ENCODE results near the gene NFATC2. TPM values are rescaled to one million over a fixed set of nuclear protein-coding genes. Genes with fewer than 3 reads are reported as not detected.

Gene NFATC2
- total RNA-seq, 1 experiment from 2014 or later: 0.61 TPM

DNA sequence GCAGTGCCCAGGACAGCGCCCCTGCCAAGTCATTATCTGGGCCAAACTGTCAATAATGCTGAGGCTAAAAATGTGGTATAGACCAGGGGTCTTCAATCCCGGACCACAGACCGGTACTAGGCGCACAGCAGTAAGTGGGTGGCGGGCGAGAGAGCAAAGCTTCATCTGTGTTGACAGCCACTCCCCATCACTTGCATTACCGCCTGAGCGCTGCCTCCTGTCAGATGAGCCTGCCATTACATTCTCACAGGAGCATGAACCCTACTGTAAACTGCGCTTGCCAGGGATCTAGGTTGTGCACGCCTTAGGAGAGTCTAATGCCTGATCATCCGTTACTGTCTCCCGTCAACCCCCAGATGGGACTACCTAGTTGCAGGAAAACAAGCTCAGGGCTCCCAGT is 91.0 kb downstream of the NFATC2 start:
- Histone ChIP-seq H2BK20ac (ENCODE audit: low read depth, low read length, poor library complexity, severe bottlenecking) (no peak overlapping the region), H3K9me3 (ENCODE audit: control insufficient read depth, low read depth, low read length) (no peaks in the 10 kb centered on the region), H3K14ac (ENCODE audit: insufficient read depth, low read length) (no peak overlapping the region), H3K23ac (ENCODE audit: insufficient read length, low read depth, low read length) (no peak overlapping the region), H4K20me1 (ENCODE audit: control insufficient read depth, insufficient read depth, insufficient read length) (no peaks in the 10 kb centered on the region), H3K27ac (ENCODE audit: insufficient read length, low read depth, low read length) (no peak overlapping the region), H2BK12ac (ENCODE audit: insufficient read length, low read depth, low read length) (no peak overlapping the region), H3K79me2 (ENCODE audit: insufficient read depth, low read length) (no peaks in the 10 kb centered on the region), H3T11ph (ENCODE audit: low read length) (no peak overlapping the region), H2BK120ac (ENCODE audit: low read depth, low read length, poor library complexity, severe bottlenecking) (no peak overlapping the region), H3K4me2 (ENCODE audit: insufficient read depth, insufficient read length, low read length) (no peak overlapping the region), H3K4me1 (ENCODE audit: insufficient read depth, low read length) (no peaks in the 10 kb centered on the region), H3K27me3 (ENCODE audit: insufficient read depth, low read length) (no peaks in the 10 kb centered on the region), H3K23me2 (ENCODE audit: insufficient read length, low read depth, low read length, poor library complexity, severe bottlenecking) (no peaks in the 10 kb centered on the region), H3K4ac (ENCODE audit: low read depth, low read length) (no peak overlapping the region), H4K5ac (ENCODE audit: insufficient read length, low read depth, low read length) (no peak overlapping the region), H3K9ac (ENCODE audit: extremely low read depth, insufficient read length, low read length) (no peak overlapping the region), H2BK15ac (ENCODE audit: low read depth, low read length) (no peak overlapping the region), H2AK5ac (ENCODE audit: insufficient read length, low read length) (no peak overlapping the region), H4K91ac (ENCODE audit: insufficient read length, low read depth, low read length) (no peak overlapping the region), H3K18ac (ENCODE audit: insufficient read length, low read depth, low read length) (no peak overlapping the region), H3K56ac (ENCODE audit: insufficient read length, low read depth, low read length) (no peak overlapping the region), H4K8ac (replicated peaks; ENCODE audit: insufficient read length, low read depth, low read length) (no peak overlapping the region), H2BK5ac (ENCODE audit: insufficient read length, low read length) (no peak overlapping the region), H2AFZ (ENCODE audit: low read length) (no peak overlapping the region), H3K79me1 (ENCODE audit: insufficient read depth, low read depth, low read length, poor library complexity, severe bottlenecking) (no peaks in the 10 kb centered on the region)
- Mint-ChIP-seq H3K27ac (no peak overlapping the region), H3K4me3 (no peak overlapping the region), H3K9me3 (no peaks in the 10 kb centered on the region; a peak in 1 of 5 replicates), H3K4me1 (peaks cover 13 to 18% of the 10 kb centered on the region in 2 experiments), H3K36me3 (ENCODE audit: insufficient read depth in 1 of 3, low read depth in 3 of 3) (peaks cover 0 to 5% (median 0%) of the 10 kb centered on the region in 3 experiments; a peak in 2 of 7 replicates), H3K27me3 (ENCODE audit: low read depth) (peaks cover 2% of the 10 kb centered on the region)
- no peak for DNase-seq
- no CpG with 5 or more reads among the region's 12 CpGs for WGBS (ENCODE audit: extremely low coverage, insufficient read length, low lambda C conversion rate)
- TF ChIP-seq, protein P1, sequence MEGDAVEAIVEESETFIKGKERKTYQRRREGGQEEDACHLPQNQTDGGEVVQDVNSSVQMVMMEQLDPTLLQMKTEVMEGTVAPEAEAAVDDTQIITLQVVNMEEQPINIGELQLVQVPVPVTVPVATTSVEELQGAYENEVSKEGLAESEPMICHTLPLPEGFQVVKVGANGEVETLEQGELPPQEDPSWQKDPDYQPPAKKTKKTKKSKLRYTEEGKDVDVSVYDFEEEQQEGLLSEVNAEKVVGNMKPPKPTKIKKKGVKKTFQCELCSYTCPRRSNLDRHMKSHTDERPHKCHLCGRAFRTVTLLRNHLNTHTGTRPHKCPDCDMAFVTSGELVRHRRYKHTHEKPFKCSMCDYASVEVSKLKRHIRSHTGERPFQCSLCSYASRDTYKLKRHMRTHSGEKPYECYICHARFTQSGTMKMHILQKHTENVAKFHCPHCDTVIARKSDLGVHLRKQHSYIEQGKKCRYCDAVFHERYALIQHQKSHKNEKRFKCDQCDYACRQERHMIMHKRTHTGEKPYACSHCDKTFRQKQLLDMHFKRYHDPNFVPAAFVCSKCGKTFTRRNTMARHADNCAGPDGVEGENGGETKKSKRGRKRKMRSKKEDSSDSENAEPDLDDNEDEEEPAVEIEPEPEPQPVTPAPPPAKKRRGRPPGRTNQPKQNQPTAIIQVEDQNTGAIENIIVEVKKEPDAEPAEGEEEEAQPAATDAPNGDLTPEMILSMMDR (conservative IDR thresholded peaks at IDR 0.05): peak; percentile 23; the same call in 1 of the 3 replicates
